Suprapubic skin (tissue), 4 donors: ENCODE results near the gene C1orf21. TPM values are rescaled to one million over a fixed set of nuclear protein-coding genes. Genes with fewer than 3 reads are reported as not detected.

ENCODE experiments used
- DNase-seq, 2 donors: peaks; one replicate each; pipeline ENCODE4 v3.0.0-alpha.2; 2019; ENCODE audit warnings: low spot score in 2 of 2
- H3K27ac ChIP-seq: fragments of 200-600 bp; sonication (generic); one replicate; pipeline ENCODE4 v1.5.1; 2019
- H3K27me3 ChIP-seq: fragments of 200-600 bp; sonication (generic); one replicate; pipeline ENCODE4 v1.5.1; 2019
- H3K36me3 ChIP-seq: fragments of 200-600 bp; sonication (generic); one replicate; pipeline ENCODE4 v1.5.1; 2019
- H3K4me1 ChIP-seq: fragments of 200-600 bp; sonication (generic); one replicate; pipeline ENCODE4 v1.5.1; 2019
- H3K4me3 ChIP-seq: fragments of 200-600 bp; sonication (generic); one replicate; pipeline ENCODE4 v1.5.1; 2019; ENCODE audit warnings: mild to moderate bottlenecking
- H3K9me3 ChIP-seq: fragments of 200-600 bp; sonication (generic); one replicate; pipeline ENCODE4 v1.5.1; 2019
- CTCF ChIP-seq, 2 donors: fragments of 200-600 bp in 1 of 2; fragments of 450-650 bp in 1 of 2; sonication (generic) in 1 of 2; IDR thresholded peaks; one replicate each; pipeline ENCODE4 v1.5.1; 2016 to 2019; ENCODE audit warnings: antibody characterized with exemption in 2 of 2, mild to moderate bottlenecking in 1 of 2, moderate library complexity in 1 of 2
- EP300 ChIP-seq: sonication (generic); formaldehyde crosslinking; IDR thresholded peaks from one replicate; pipeline ENCODE4 v1.6.1; 2017; ENCODE audit warnings: antibody characterized with exemption
- POLR2A ChIP-seq, 2 donors: fragments of 450-650 bp; IDR thresholded peaks; one replicate each; pipeline ENCODE4 v1.6.1; 2017; ENCODE audit warnings: antibody characterized with exemption in 2 of 2, mild to moderate bottlenecking in 2 of 2, moderate library complexity in 2 of 2
- POLR2AphosphoS5 ChIP-seq, 3 donors: sonication (generic); formaldehyde crosslinking; IDR thresholded peaks; one replicate each; pipeline ENCODE4 v1.6.1; 2017; ENCODE audit warnings: antibody characterized with exemption in 3 of 3
- WGBS: methylation state at CpG from one replicate; pipeline ENCODE4 v1.1.5; 2018; 5-methylcytosine and 5-hydroxymethylcytosine counted together
- total RNA-seq, 4 donors: library from RNA; depleted of rRNA; stranded (reverse); fragments of >200 nt; gene quantifications; one replicate each; pipeline ENCODE4 v1.1.0, GENCODE V29; 2016

The C1orf21 gene
- total RNA-seq, 4 donors from 2014 or later: 73.0 to 95.7 (median 79.2) TPM

GRCh38 chr1:184672013-184672726, 285.3 kb downstream of the C1orf21 start:
- Histone ChIP-seq H3K4me3 (no peak overlapping the region), H3K4me1 (no peaks in the 10 kb centered on the region), H3K36me3 (no peaks in the 10 kb centered on the region), H3K27ac (no peak overlapping the region), H3K27me3 (no peaks in the 10 kb centered on the region), H3K9me3 (no peaks in the 10 kb centered on the region)
- 77% methylated on average over 9 of the region's 9 CpGs for WGBS
- TF ChIP-seq EP300: no peak
- TF ChIP-seq CTCF (IDR thresholded peaks at IDR 0.05): no peak
- no peak for TF ChIP-seq POLR2A (IDR thresholded peaks at IDR 0.05)
- no peak for TF ChIP-seq POLR2AphosphoS5 (IDR thresholded peaks at IDR 0.05)
- no peak for DNase-seq

DNA sequence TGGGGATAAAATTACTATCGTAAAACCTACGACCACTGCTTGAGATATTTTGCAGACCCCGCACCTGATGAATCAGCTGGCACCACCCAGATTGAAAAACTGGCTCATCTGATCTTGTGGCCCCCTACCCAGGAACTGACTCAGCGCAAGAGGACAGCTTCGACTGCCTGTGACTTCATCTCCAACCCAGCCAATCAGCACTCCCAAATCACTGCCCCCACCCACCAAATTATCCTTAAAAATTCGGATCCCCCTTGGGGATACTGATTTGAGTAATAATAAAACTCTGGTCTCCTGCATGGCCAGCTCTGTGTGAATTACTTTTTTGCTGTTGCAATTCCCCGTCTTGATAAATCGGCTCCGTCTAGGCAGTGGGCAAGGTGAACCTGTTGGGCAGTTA, 286.5 kb downstream of the C1orf21 start:
- 82% methylated on average over 9 of the region's 9 CpGs for WGBS
- TF ChIP-seq CTCF (IDR thresholded peaks at IDR 0.05) (no peak), POLR2A (IDR thresholded peaks at IDR 0.05) (no peak), POLR2AphosphoS5 (IDR thresholded peaks at IDR 0.05) (no peak), EP300 (no peak)

DNA sequence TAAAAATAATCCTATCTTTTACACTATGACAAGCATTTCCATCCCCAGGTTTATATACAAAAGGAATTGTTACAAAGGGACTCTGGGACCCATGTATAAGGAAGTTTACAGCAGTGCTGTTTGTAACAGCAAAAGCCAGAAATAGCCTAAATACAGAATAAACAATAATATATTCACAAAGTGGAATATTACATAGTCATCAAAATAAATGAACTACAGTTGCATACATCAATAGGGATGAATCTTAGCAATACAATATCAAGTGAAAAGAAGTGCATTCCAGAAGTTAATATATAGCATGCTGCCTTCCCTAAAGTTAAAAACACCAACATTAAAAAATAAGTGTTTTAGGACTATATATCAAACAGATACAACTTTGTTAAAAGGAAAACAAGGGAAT, 290.5 kb downstream of the C1orf21 start:
- Histone ChIP-seq H3K27me3 (no peaks in the 10 kb centered on the region), H3K27ac (no peak overlapping the region), H3K4me3 (no peak overlapping the region), H3K4me1 (no peaks in the 10 kb centered on the region), H3K36me3 (no peaks in the 10 kb centered on the region), H3K9me3 (no peaks in the 10 kb centered on the region)
- TF ChIP-seq CTCF (IDR thresholded peaks at IDR 0.05) (no peak), EP300 (no peak), POLR2AphosphoS5 (IDR thresholded peaks at IDR 0.05) (no peak), POLR2A (IDR thresholded peaks at IDR 0.05) (no peak)
- DNase-seq: no peak

More for the DNA sequence above, 286.5 kb downstream of the C1orf21 start:
- no peak overlapping the region for H3K4me3 ChIP-seq
- H3K4me1 ChIP-seq: no peaks in the 10 kb centered on the region
- no peak for DNase-seq
- H3K36me3 ChIP-seq: no peaks in the 10 kb centered on the region
- H3K27ac ChIP-seq: no peak overlapping the region
- no peaks in the 10 kb centered on the region for H3K27me3 ChIP-seq
- no peaks in the 10 kb centered on the region for H3K9me3 ChIP-seq
